COLO668 (cell line): ENCODE measurements around the gene MYL6.
"Not testable (repeated sequence)": the region's sequence is repeated elsewhere in the genome, so short reads cannot be mapped to it uniquely, and the experiment has no call there.

Experiments
- DNase-seq: peaks from one replicate; lab custom pipeline; 2025; ENCODE audit not compliant: unreplicated experiment; lab: John Stamatoyannopoulos, UW

MYL6 gene

DNA sequence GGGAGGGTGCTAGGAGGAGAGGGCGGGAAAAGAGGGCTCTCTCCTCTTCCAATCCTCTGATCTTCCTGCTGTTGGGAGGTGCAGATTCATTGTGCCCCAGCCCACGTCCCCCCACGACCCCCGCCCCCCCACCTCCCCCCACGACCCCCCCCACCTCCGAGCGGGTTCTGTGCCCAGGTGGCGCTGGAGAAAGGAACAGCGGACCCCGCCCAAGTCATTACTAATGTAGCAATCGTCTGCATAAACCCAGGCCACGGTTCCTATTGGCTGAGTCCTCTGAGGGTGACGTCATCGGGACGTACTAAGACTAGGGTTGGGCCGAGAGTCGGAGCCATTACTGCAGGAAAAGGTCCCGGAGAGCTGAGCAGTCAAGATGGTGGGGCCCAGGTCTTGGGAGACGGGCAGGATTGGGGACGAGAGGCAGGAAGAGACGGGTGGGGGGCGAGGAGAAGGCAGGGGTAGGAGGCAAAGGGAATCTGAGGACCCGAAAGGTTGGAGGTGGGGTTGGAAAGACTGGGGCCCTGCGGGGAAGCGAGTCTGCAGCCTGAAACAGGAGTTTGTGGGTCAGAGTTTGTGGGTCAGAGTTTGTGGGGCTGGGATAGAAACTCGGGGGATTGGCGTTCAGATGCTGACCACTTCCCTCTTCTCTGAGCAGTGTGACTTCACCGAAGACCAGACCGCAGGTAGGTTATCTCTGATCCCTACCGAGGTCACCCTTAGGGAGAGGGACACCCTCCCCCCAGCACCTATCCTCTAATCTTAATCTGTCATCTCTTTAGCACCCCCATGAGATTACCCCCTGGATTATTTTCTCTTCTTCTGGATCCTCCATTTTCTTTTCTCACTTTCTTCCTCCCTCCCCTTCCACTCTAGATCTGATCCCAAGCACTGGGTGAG is at the start of gene MYL6:
TSS of gene MYL6 (plus strand) at position 331 of the 897 bp plus-strand sequence. CDS start at position 374, 43 bp downstream.
- peak; percentile 89 for DNase-seq

DNA sequence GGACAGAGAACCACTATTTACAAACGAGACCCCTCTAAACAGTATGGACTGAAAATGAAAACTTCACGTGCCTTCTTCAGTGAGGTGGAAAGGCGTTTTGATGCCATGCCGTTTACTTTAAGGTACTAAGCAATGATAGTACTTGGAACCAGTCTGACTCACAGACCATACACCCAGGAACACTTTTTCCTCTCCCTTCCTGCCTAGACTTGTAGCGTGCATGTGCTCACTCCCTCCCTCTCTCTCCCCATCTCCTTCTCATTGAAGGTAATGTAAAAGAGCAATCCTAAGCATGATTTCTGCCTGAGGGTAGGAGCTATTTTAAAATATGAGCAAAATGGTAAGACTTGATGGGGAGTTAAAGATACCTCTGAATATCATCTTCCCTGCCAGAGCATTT is 47.6 kb upstream of the MYL6 start:
- no peak for DNase-seq

GRCh38 chr12:56114084-56114483 is 44.1 kb upstream of the MYL6 start:
- no peak for DNase-seq

DNA sequence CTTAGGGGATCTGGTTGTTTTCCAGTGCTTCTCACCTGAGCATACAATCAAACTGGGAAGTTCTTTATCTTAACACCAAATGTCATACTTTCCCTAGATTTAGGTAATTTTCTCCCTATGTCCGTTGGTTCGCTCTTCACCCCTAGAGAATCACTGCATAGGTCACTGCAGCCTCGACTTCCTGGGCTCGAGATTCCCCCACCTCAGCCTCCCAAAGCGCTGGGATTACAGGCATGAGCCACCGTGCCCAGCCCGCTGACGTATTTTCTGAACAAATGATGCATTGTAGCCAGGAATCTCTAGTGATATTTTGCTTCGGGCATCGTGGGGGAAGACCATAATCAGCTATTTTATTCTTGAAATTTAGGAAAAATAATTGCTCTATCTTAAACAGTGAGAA is 42.8 kb upstream of the MYL6 start:
- DNase-seq: peak; percentile 5

DNA sequence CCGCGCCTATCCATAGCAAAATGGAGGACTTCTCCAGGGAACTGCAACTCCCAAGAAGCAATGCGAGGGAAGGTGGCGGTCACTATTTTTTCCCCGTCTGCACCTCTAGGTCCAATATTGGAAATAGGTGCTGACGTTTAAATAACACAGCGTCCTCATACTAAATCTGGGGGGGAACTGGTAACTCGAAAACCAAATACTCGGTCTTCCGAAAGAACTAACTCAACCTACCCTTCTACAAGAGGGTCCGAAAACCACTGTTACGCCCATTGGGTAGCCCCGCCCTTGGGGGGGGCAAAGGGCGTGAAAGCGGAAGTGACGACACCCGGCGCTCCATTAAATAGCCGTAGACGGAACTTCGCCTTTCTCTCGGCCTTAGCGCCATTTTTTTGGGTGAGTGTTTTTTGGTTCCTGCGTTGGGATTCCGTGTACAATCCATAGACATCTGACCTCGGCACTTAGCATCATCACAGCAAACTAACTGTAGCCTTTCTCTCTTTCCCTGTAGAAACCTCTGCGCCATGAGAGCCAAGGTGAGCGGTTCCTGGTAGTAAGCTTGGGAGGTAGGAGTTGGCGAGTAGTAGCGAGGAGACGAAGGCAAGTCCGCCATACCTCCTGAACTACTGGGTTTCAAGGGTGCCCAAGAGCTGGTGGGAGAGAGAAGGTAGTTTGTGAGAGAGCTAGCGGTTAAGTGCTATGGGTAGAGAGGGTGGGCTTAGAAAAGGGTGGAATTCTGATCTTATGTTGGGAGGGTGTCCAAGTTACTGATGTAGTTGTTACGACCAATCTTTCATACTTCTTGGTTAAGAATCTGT is 41.7 kb upstream of the MYL6 start, which contains the start of gene RPL41:
TSS of gene RPL41 (plus strand) at position 367 of the 815 bp plus-strand sequence.
- peak; percentile 89 for DNase-seq

- not testable (repeated sequence) for DNase-seq
Measured at GRCh38 chr12:56117082-56117706, 41.0 kb upstream of the MYL6 start.

DNA sequence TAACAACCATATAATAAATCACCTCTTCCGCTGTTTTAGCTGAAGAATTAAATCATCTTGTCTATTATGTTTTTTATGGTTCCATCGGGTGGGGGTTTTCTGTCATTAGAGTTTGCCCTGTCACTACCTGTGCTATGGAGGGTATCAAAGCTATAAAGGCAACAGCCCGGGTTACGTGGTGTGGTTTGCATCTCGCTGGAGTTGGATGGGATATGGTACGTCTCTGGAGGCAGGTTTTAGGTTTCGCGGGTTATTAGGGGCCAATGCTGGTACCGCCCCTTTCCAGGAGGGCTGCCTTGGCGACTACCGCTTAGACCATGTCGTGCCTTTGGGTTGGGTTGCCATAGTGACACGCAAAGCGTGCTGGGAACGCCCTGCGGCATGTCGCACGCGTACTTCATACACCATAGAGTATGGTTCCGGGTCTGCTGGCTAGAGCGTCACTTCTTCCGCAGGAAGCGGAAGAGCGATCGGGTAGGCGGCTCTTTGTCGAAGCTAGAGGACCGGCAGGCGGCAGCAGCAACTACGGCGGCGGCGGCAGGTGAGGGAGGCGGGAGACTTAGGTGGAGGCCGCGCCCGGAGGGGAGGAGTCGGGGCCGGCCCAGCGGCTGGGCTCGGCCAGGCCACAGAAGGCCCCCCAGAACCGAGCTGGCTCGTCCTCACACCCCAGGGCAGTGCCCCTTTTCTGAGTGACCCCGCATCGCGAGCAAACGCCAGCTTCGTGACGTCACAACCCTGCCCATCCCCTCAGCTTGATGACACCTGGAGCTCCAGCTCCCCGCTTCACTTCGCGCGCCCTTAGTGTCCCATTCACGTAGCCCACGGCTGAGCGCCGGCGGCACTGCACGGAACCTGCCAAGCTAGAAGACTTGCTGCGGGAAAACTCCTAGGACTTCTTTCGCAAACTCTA is 40.1 kb upstream of the MYL6 start, which contains the start of gene ZC3H10:
TSS of gene ZC3H10 (plus strand) at position 489 of the 910 bp plus-strand sequence. CDS start 2,297 bp downstream, outside the sequence.
- peak; percentile 95 for DNase-seq

- DNase-seq: no peak
Measured at GRCh38 chr12:56118688-56119357, 39.3 kb upstream of the MYL6 start.

DNA sequence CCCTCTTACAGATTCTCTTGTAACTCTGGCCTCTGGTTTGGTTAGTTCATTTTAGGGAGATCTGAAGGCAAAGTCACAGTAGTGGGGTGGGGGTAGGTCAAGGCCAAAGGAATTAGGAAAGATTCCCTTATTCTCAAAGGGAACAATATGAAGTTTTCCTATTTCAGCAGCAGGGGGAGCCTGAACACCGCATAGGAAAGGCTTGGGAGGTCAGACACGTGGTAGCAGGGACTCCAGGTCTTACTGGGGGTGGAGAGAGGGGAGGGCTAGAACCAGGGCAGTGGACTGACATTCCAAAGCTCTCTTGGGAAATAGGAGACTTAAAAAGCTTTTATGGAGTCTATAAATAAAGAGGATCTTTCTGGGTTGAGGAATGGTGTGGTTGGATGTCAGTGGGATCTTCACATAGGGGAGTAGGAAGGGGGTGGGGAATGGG is 38.8 kb upstream of the MYL6 start:
- DNase-seq: peak; percentile 62

GRCh38 chr12:56120158-56120846 is 37.9 kb upstream of the MYL6 start:
- DNase-seq: no peak

DNA sequence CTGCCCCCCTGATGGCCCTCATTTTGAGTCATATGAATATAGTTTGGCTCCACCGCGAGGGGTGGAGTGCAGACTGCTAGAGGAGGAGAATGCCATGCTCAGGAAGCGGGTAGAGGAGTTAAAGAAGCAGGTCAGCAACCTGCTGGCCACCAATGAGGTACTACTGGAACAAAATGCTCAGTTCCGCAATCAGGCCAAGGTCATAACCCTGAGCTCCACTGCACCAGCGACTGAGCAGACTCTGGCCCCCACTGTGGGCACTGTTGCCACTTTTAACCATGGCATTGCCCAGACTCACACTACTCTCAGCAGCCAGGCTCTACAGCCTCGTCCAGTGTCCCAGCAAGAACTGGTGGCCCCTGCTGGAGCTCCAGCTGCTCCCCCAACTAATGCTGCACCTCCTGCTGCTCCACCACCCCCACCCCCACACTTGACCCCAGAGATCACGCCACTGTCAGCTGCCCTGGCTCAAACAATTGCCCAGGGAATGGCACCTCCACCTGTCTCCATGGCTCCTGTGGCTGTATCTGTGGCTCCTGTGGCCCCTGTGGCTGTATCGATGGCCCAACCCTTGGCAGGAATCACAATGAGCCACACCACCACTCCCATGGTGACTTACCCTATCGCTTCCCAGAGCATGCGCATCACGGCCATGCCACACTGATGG is 36.8 kb upstream of the MYL6 start:
- DNase-seq: no peak

DNA sequence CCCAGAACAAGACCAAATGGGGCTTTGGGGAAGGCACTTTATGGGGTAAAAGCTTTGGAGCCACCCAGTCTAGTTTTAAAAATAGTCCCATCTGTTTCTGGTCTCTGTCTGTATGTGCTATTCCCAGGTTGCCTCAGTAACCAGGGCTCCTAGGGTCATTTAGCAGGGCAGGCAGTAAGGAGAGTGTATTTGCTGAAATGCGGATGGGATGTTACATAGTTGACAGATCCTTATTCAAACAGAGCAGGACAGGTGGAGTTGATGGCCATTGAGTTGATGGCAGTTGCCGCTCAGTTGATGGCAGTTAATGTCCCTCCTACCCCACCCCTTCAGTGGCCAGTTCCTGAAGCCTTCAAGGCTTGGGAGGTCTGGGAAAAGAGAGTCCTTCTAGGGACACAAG is 35.5 kb upstream of the MYL6 start:
- peak; percentile 44 for DNase-seq

- DNase-seq: no peak
Measured at GRCh38 chr12:56124133-56124532, 34.0 kb upstream of the MYL6 start.

DNA sequence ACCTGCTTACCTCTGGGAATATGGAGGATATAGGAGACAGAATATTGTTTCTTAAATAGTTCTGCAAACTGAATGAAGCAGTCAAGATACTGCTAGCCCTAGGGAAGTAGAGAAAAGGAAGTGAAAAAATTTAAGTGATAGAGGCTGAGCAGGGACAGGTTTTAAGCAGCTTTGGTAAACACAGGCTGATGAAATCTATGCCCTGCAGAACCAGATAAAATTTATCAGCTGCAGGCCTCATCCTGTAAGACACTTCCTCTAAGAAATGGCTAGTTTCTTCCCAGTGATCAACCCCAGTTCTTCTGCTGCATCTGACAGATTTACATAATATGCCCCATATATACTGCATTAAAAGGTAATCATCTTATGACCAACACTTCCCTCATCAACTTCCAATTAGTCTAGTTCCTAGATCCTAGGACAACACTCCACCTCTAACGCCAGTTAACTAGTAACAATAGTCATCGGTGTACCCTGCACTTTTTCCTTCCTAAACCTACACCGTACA is 31.4 kb upstream of the MYL6 start:
- DNase-seq: no peak

GRCh38 chr12:56127485-56127887 is 30.7 kb upstream of the MYL6 start:
- DNase-seq: no peak

DNA sequence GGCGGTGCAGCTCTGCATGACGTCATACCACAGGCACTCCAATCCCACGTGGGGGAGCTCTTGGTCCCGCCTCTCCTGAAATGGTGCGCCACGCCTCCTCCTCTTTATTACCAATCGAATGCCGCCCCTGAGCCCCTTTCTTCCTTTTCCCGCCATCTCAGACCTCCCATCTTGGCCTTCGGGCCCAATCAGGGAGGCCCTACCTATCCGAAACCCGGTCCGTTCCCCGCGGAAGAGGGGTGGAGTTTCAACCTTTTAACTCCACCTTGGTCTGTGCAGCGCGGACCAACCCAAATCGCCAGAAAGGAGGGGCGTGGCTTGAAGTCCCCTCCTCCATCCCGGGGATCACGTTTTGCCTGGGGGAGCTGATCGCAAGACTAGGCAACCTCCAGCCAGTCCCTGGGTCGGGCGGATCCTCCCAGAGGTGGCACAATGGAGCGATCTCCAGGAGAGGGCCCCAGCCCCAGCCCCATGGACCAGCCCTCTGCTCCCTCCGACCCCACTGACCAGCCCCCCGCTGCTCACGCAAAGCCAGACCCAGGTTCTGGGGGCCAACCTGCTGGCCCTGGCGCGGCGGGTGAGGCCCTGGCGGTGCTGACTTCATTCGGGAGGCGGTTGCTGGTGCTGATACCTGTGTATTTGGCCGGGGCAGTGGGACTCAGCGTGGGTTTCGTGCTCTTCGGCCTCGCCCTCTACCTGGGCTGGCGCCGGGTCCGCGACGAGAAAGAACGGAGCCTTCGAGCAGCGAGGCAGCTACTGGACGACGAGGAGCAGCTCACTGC is 30.1 kb upstream of the MYL6 start, which contains the start of gene ESYT1:
TSS of gene ESYT1 (plus strand) at position 380 of the 782 bp plus-strand sequence. CDS start at position 433, 53 bp downstream.
- peak; percentile 94 for DNase-seq

DNA sequence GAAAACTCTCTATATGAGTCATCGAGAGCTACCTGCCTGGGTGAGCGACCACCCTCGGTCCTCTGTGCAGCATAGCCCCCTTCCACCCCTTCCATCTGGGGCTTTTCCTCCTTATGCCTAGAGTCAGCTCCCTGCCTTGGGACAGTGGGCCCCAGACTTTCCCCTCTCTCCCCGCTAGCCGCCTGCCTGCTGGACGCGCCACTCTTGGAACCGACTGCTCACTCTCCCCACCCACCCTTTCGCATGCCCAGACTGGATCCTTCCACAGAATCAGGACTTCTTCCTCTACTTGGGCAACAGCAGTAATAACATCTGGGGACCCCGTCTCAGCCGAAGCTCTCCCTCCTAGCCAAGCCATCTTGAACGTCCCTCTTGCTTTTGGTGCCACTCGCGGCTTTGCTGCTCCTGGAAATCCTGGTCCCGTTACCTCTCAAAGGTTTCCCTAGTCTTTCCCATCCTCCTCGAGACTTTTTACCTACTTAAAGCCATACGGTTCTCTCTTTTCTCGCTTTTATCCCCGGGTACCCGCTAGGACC is 29.4 kb upstream of the MYL6 start:
- DNase-seq: no peak
